Activated CD8-positive, alpha-beta memory T cell treated with anti-CD3 and anti-CD28 coated beads for 4 hours (primary cell): ENCODE results near the gene UBC.

Experiments used
- DNase-seq, 2 donors: peaks; one replicate each; pipeline ENCODE4 v3.0.0-alpha.2; 2020; ENCODE audit warnings: low read depth in 2 of 2

The UBC gene

GRCh38 chr12:124914392-124915238 lies at the start of gene UBC:
TSS of gene UBC (minus strand) at chr12:124914650. CDS start at chr12:124913771, 879 bp downstream.
- peak; percentile 80 for DNase-seq

- DNase-seq = no peak
These were observed 48.8 kb upstream of the UBC start for GRCh38 chr12:124963211-124963610.

GRCh38 chr12:124961055-124961454 lies 46.6 kb upstream of the UBC start:
- DNase-seq = no peak

- no peak for DNase-seq
These were observed 42.1 kb upstream of the UBC start for GRCh38 chr12:124956571-124956970.

GRCh38 chr12:124954771-124955170 lies 40.3 kb upstream of the UBC start:
- no peak for DNase-seq

GRCh38 chr12:124953689-124954405 lies 39.4 kb upstream of the UBC start:
- no peak for DNase-seq

GRCh38 chr12:124952801-124953200 lies 38.4 kb upstream of the UBC start:
- DNase-seq = no peak

- DNase-seq = no peak
These were observed 37.8 kb upstream of the UBC start for GRCh38 chr12:124952295-124952694.

- DNase-seq = no peak
These were observed 35.6 kb upstream of the UBC start for GRCh38 chr12:124949779-124950728.

- no peak for DNase-seq
These were observed 34.6 kb upstream of the UBC start for GRCh38 chr12:124949066-124949465.

GRCh38 chr12:124947561-124948398 lies 33.3 kb upstream of the UBC start:
- no peak for DNase-seq

- no peak for DNase-seq
These were observed 32.6 kb upstream of the UBC start for GRCh38 chr12:124947013-124947412.

GRCh38 chr12:124946447-124946793 lies 32.0 kb upstream of the UBC start:
- DNase-seq = no peak

- DNase-seq = no peak
These were observed 26.7 kb upstream of the UBC start for GRCh38 chr12:124941170-124941527.

GRCh38 chr12:124940393-124941169 lies 26.1 kb upstream of the UBC start:
- peak; percentile 58 to 70 for DNase-seq

- no peak for DNase-seq
These were observed 25.6 kb upstream of the UBC start for GRCh38 chr12:124940143-124940392.

- DNase-seq = peak; percentile 78 to 79
These were observed 25.1 kb upstream of the UBC start for GRCh38 chr12:124939421-124940142.

- DNase-seq = peak in 1 of 2 donors; percentile 39
These were observed 24.6 kb upstream of the UBC start for GRCh38 chr12:124939079-124939420.

- DNase-seq = no peak
These were observed 24.1 kb upstream of the UBC start for GRCh38 chr12:124938587-124938986.

GRCh38 chr12:124938108-124938507 lies 23.7 kb upstream of the UBC start:
- DNase-seq = no peak
